Smooth muscle cell of trachea (primary cell): Measurements from ENCODE around the gene VCAN. TPM values are rescaled to one million over a fixed set of nuclear protein-coding genes. Genes with fewer than 3 reads are reported as not detected.

Experiments used
- total RNA-seq: library from RNA; depleted of rRNA; stranded (reverse); fragments of >200 nt; gene quantifications from 2 replicates; pipeline ENCODE4 v1.2.1, GENCODE V29; 2014

Gene VCAN
- 384 and 399 TPM in 2 replicates for total RNA-seq

DNA sequence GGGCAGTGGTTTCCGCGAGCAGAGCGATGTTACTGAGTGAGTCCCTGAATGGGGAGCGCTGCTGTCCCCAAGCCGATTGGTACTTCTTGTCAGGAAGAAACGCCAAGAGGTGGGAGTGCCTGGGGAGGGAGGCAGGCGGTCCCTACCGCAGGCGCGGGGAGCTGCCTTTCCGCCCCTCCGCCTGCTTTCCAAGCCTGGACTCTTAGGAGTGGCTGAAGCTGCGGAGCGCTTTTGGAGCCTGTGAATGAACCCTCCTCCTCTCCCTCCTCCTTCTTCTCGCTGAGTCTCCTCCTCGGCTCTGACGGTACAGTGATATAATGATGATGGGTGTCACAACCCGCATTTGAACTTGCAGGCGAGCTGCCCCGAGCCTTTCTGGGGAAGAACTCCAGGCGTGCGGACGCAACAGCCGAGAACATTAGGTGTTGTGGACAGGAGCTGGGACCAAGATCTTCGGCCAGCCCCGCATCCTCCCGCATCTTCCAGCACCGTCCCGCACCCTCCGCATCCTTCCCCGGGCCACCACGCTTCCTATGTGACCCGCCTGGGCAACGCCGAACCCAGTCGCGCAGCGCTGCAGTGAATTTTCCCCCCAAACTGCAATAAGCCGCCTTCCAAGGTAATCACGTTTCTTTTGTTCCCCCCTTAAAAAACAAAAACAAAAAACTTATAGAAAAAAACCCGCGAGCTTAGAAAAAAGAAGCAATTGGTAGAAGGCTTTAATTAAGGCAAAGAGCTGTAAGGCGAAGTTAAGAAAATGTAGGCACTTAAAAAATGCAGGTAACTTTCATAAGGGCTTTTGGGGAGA, at the start of gene VCAN:
TSS of gene VCAN (plus strand) at position 340 of the 808 bp plus-strand sequence. CDS start 11,775 bp downstream, outside the sequence.

Other genes with a start within 250 kb of the VCAN start
- gene HAPLN1, start 249.1 kb downstream of the VCAN start, total RNA-seq: 0.73 and 4.6 TPM in 2 replicates